Stimulated activated CD8-positive, alpha-beta memory T cell treated with anti-CD3 and anti-CD28 coated beads, Interleukin-7, amount 100 ng/mL, for 1 hour (primary cell): ENCODE measurements around the gene SCTR.

ENCODE experiments used
- DNase-seq, 2 donors: peaks; one replicate each; pipeline ENCODE4 v3.0.0-alpha.2; 2020; ENCODE audit warnings: low read depth in 2 of 2

SCTR gene

GRCh38 chr2:119523952-119524694, at the start of gene SCTR:
SCTR (minus strand) TSS chr2:119524483; CDS start chr2:119524226, 257 bp downstream.
- no peak for DNase-seq

GRCh38 chr2:119567292-119567691, 43.0 kb upstream of the SCTR start:
- no peak for DNase-seq

GRCh38 chr2:119565481-119565880, 41.2 kb upstream of the SCTR start:
- DNase-seq = no peak

- DNase-seq = no peak
These were observed 29.5 kb upstream of the SCTR start for GRCh38 chr2:119553687-119554344.

- no peak for DNase-seq
These were observed 28.6 kb upstream of the SCTR start for GRCh38 chr2:119552902-119553301.

GRCh38 chr2:119550856-119551255, 26.6 kb upstream of the SCTR start:
- DNase-seq = no peak

GRCh38 chr2:119550346-119550745, 26.1 kb upstream of the SCTR start:
- no peak for DNase-seq

- no peak for DNase-seq
These were observed 25.0 kb upstream of the SCTR start for GRCh38 chr2:119549241-119549640.

GRCh38 chr2:119548516-119549120, 24.3 kb upstream of the SCTR start:
- DNase-seq = no peak

- DNase-seq = no peak
These were observed 22.1 kb upstream of the SCTR start for GRCh38 chr2:119546447-119546767.

GRCh38 chr2:119545754-119546446, 21.6 kb upstream of the SCTR start:
- no peak for DNase-seq

GRCh38 chr2:119544939-119545475, 20.7 kb upstream of the SCTR start:
- no peak for DNase-seq

- no peak for DNase-seq
These were observed 20.0 kb upstream of the SCTR start, which contains the start of gene CFAP221 for GRCh38 chr2:119544075-119544938. CFAP221 (plus strand) TSS chr2:119544449; CDS start chr2:119546132, 1,683 bp downstream.

GRCh38 chr2:119541476-119541875, 17.2 kb upstream of the SCTR start:
- DNase-seq = no peak

GRCh38 chr2:119537792-119538191, 13.5 kb upstream of the SCTR start:
- no peak for DNase-seq

- DNase-seq = no peak
These were observed 12.4 kb upstream of the SCTR start for GRCh38 chr2:119536707-119537106.

GRCh38 chr2:119536211-119536610, 11.9 kb upstream of the SCTR start:
- DNase-seq = no peak

GRCh38 chr2:119533560-119533959, 9.3 kb upstream of the SCTR start:
- no peak for DNase-seq

- DNase-seq = no peak
These were observed 7.0 kb upstream of the SCTR start for GRCh38 chr2:119531292-119531691.

GRCh38 chr2:119527999-119528398, 3.7 kb upstream of the SCTR start:
- DNase-seq = no peak

- DNase-seq = no peak
These were observed 1.3 kb upstream of the SCTR start for GRCh38 chr2:119525614-119526013.
